Vagina (tissue), 2 donors: ENCODE measurements around the gene GRIN2A.

Experiments
- CTCF ChIP-seq, 3 experiments: fragments of 450-650 bp in 2 of 3; fragments of 200-600 bp in 1 of 3; sonication (generic) in 1 of 3; IDR thresholded peaks; one replicate each; pipeline ENCODE4 v1.5.1; 2017 to 2019; ENCODE audit warnings: antibody characterized with exemption in 3 of 3, mild to moderate bottlenecking in 2 of 3, moderate library complexity in 2 of 3
- POLR2A ChIP-seq, 2 donors: fragments of 450-650 bp; IDR thresholded peaks; one replicate each; pipeline ENCODE4 v1.6.1; 2017; ENCODE audit warnings: antibody characterized with exemption in 2 of 2, mild to moderate bottlenecking in 2 of 2, moderate library complexity in 2 of 2

GRCh38 chr16:10076037-10076436 is 106.2 kb downstream of the GRIN2A start:
- TF ChIP-seq CTCF (IDR thresholded peaks at IDR 0.05) (no peak), POLR2A (IDR thresholded peaks at IDR 0.05) (no peak)
